Stromal cell of bone marrow (primary cell): ENCODE measurements around the gene COL4A6.

ENCODE experiments used
- DNase-seq: peaks from one replicate; pipeline ENCODE4 v3.0.0-alpha.2; 2012; ENCODE audit warnings: low read depth

The COL4A6 gene

GRCh38 chrX:108159028-108159670, 279.1 kb downstream of the COL4A6 start:
- DNase-seq, result no peak

- DNase-seq, result no peak
Measured at GRCh38 chrX:108157628-108158027, 280.6 kb downstream of the COL4A6 start.

- no peak for DNase-seq
Measured at GRCh38 chrX:108156934-108157466, 281.2 kb downstream of the COL4A6 start.

- no peak for DNase-seq
Measured at GRCh38 chrX:108156082-108156481, 282.1 kb downstream of the COL4A6 start.

GRCh38 chrX:108148524-108148923, 289.7 kb downstream of the COL4A6 start:
- DNase-seq, result no peak

GRCh38 chrX:108138814-108139702, 299.2 kb downstream of the COL4A6 start:
- DNase-seq, result no peak

- no peak for DNase-seq
Measured at GRCh38 chrX:108134724-108135123, 303.5 kb downstream of the COL4A6 start.

GRCh38 chrX:108132876-108133275, 305.3 kb downstream of the COL4A6 start:
- DNase-seq, result no peak

- DNase-seq, result no peak
Measured at GRCh38 chrX:108132034-108132433, 306.2 kb downstream of the COL4A6 start.

GRCh38 chrX:108131471-108131870, 306.8 kb downstream of the COL4A6 start:
- DNase-seq, result no peak

- DNase-seq, result no peak
Measured at GRCh38 chrX:108130889-108131288, 307.3 kb downstream of the COL4A6 start.

- DNase-seq, result no peak
Measured at GRCh38 chrX:108127152-108127551, 311.1 kb downstream of the COL4A6 start.

- DNase-seq, result no peak
Measured at GRCh38 chrX:108126661-108127060, 311.6 kb downstream of the COL4A6 start.

- no peak for DNase-seq
Measured at GRCh38 chrX:108123591-108124366, 314.4 kb downstream of the COL4A6 start.

- DNase-seq, result peak; percentile 5
Measured at GRCh38 chrX:108122748-108123147, 315.5 kb downstream of the COL4A6 start.

GRCh38 chrX:108121291-108121690, 316.9 kb downstream of the COL4A6 start:
- DNase-seq, result no peak

- no peak for DNase-seq
Measured at GRCh38 chrX:108117988-108118387, 320.2 kb downstream of the COL4A6 start.

GRCh38 chrX:108114541-108114940, 323.7 kb downstream of the COL4A6 start:
- no peak for DNase-seq
